Natural killer cell treated with Interleukin-12 subunit alpha and Interleukin-12 subunit beta and Interleukin-15 and Interleukin-18, amount 100 ng/mL, for 72 hours (primary cell): ENCODE results near the gene STT3B. TPM values are rescaled to one million over a fixed set of nuclear protein-coding genes. Genes with fewer than 3 reads are reported as not detected.

Experiments
- ATAC-seq, 2 donors: fragments of 150-1000 bp; cut with Tn5 transposase in 1 of 2; sonication (Bioruptor Pico), chemical (Tn5 transposase) in 1 of 2; 2 replicates each; pipeline ENCODE4 v1.10.0; 2021
- DNase-seq: peaks from one replicate; pipeline ENCODE4 v3.0.0; 2022; ENCODE audit warnings: low spot score
- H3K27ac Mint-ChIP-seq, 2 donors: 1 replicate in 1 of 2; 2 replicates in 1 of 2; pipeline ENCODE4 v1.8.0; 2022; ENCODE audit warnings: mixed read lengths in 2 of 2, mild to moderate bottlenecking in 1 of 2, moderate library complexity in 1 of 2
- H3K27me3 Mint-ChIP-seq, 2 donors: 1 replicate in 1 of 2; 2 replicates in 1 of 2; pipeline ENCODE4 v1.8.0; 2022; ENCODE audit warnings: mixed read lengths in 2 of 2
- H3K36me3 Mint-ChIP-seq: one replicate; pipeline ENCODE4 v1.8.0; 2022; ENCODE audit warnings: mixed read lengths
- H3K4me1 Mint-ChIP-seq, 2 donors: 1 replicate in 1 of 2; 2 replicates in 1 of 2; pipeline ENCODE4 v1.8.0; 2022; ENCODE audit warnings: low read depth in 2 of 2, mixed read lengths in 2 of 2, mild to moderate bottlenecking in 1 of 2
- H3K4me3 Mint-ChIP-seq: one replicate; pipeline ENCODE4 v1.8.0; 2022; ENCODE audit warnings: mixed read lengths
- H3K9me3 Mint-ChIP-seq: 2 replicates; pipeline ENCODE4 v1.8.0; 2022; ENCODE audit warnings: mixed read lengths
- total RNA-seq, 2 donors: library from RNA; stranded (reverse); gene quantifications; one replicate each; pipeline ENCODE4 v1.2.3, GENCODE V29; 2022

The STT3B gene
- total RNA-seq, 2 donors from 2014 or later = 131 to 160 TPM

- peaks cover 2% of the 10 kb centered on the region for H3K9me3 Mint-ChIP-seq
- H3K4me1 Mint-ChIP-seq = peaks cover 42% of the 10 kb centered on the region in 2 donors
- H3K36me3 Mint-ChIP-seq = peaks cover 15% of the 10 kb centered on the region
- H3K27me3 Mint-ChIP-seq = no peaks in the 10 kb centered on the region
- ATAC-seq = no peak
- DNase-seq = no peak
- H3K27ac Mint-ChIP-seq = peak overlapping the region in 1 of 2 donors; percentile 4
- H3K4me3 Mint-ChIP-seq = no peak overlapping the region
Observed at GRCh38 chr3:31610700-31611275, 78.1 kb downstream of the STT3B start.

GRCh38 chr3:31613177-31613576 lies 80.5 kb downstream of the STT3B start:
- Mint-ChIP-seq H3K4me3 (no peak overlapping the region), H3K9me3 (no peaks in the 10 kb centered on the region), H3K27ac (peak overlapping the region in 1 of 2 donors; percentile 61), H3K27me3 (no peaks in the 10 kb centered on the region), H3K36me3 (no peaks in the 10 kb centered on the region), H3K4me1 (peaks cover 35 to 37% of the 10 kb centered on the region in 2 donors)
- ATAC-seq = no peak
- DNase-seq = no peak

- Mint-ChIP-seq H3K9me3 (no peaks in the 10 kb centered on the region), H3K4me1 (peaks cover 31 to 32% of the 10 kb centered on the region in 2 donors), H3K36me3 (no peaks in the 10 kb centered on the region), H3K27ac (peak overlapping the region in 1 of 2 donors; percentile 61), H3K4me3 (no peak overlapping the region), H3K27me3 (no peaks in the 10 kb centered on the region)
- DNase-seq (no peak), ATAC-seq (no peak)
Observed at GRCh38 chr3:31613654-31614053, 80.9 kb downstream of the STT3B start.

GRCh38 chr3:31614162-31614921 lies 81.6 kb downstream of the STT3B start:
- no peaks in the 10 kb centered on the region for H3K27me3 Mint-ChIP-seq
- H3K9me3 Mint-ChIP-seq = no peaks in the 10 kb centered on the region
- ATAC-seq = no peak
- H3K36me3 Mint-ChIP-seq = no peaks in the 10 kb centered on the region
- no peak overlapping the region for H3K4me3 Mint-ChIP-seq
- peaks cover 26 to 28% of the 10 kb centered on the region in 2 donors for H3K4me1 Mint-ChIP-seq
- DNase-seq = no peak
- peak overlapping the region in 1 of 2 donors; percentile 61 for H3K27ac Mint-ChIP-seq

GRCh38 chr3:31615071-31615875 lies 82.5 kb downstream of the STT3B start:
- no peaks in the 10 kb centered on the region for H3K27me3 Mint-ChIP-seq
- no peak overlapping the region for H3K27ac Mint-ChIP-seq
- H3K9me3 Mint-ChIP-seq = no peaks in the 10 kb centered on the region
- peak in 1 of 2 donors; percentile 75 for ATAC-seq
- H3K4me1 Mint-ChIP-seq = peaks cover 24 to 28% of the 10 kb centered on the region in 2 donors
- no peak overlapping the region for H3K4me3 Mint-ChIP-seq
- no peaks in the 10 kb centered on the region for H3K36me3 Mint-ChIP-seq
- no peak for DNase-seq

- H3K27me3 Mint-ChIP-seq = no peaks in the 10 kb centered on the region
- H3K4me1 Mint-ChIP-seq = peaks cover 24 to 31% of the 10 kb centered on the region in 2 donors
- DNase-seq (no peak), ATAC-seq (no peak)
- no peak overlapping the region for H3K27ac Mint-ChIP-seq
- no peak overlapping the region for H3K4me3 Mint-ChIP-seq
- H3K9me3 Mint-ChIP-seq = no peaks in the 10 kb centered on the region
- H3K36me3 Mint-ChIP-seq = peaks cover 8% of the 10 kb centered on the region
Observed at GRCh38 chr3:31616711-31617110, 84.0 kb downstream of the STT3B start.

- no peak for ATAC-seq
- H3K36me3 Mint-ChIP-seq = peaks cover 20% of the 10 kb centered on the region
- H3K27ac Mint-ChIP-seq = peak overlapping the region in 1 of 2 donors; percentile 72
Observed at GRCh38 chr3:31620656-31621055, 87.9 kb downstream of the STT3B start.

GRCh38 chr3:31621314-31621713 lies 88.6 kb downstream of the STT3B start:
- H3K27ac Mint-ChIP-seq = peak overlapping the region in 1 of 2 donors; percentile 72
- H3K4me3 Mint-ChIP-seq = no peak overlapping the region
- peaks cover 25% of the 10 kb centered on the region for H3K36me3 Mint-ChIP-seq
- DNase-seq (no peak), ATAC-seq (no peak)
- peaks cover 19 to 25% of the 10 kb centered on the region in 2 donors for H3K4me1 Mint-ChIP-seq
- H3K9me3 Mint-ChIP-seq = no peaks in the 10 kb centered on the region
- H3K27me3 Mint-ChIP-seq = no peaks in the 10 kb centered on the region

More at GRCh38 chr3:31620656-31621055, 87.9 kb downstream of the STT3B start:
- Mint-ChIP-seq H3K4me1 (peaks cover 23 to 25% of the 10 kb centered on the region in 2 donors), H3K27me3 (no peaks in the 10 kb centered on the region), H3K9me3 (no peaks in the 10 kb centered on the region), H3K4me3 (no peak overlapping the region)
- DNase-seq = no peak

- Mint-ChIP-seq H3K9me3 (no peaks in the 10 kb centered on the region), H3K27ac (no peak overlapping the region), H3K4me1 (peaks cover 16 to 25% of the 10 kb centered on the region in 2 donors), H3K4me3 (no peak overlapping the region), H3K36me3 (peaks cover 34% of the 10 kb centered on the region), H3K27me3 (no peaks in the 10 kb centered on the region)
- DNase-seq (no peak), ATAC-seq (no peak)
Observed at GRCh38 chr3:31622636-31623288, 90.0 kb downstream of the STT3B start.

GRCh38 chr3:31624083-31624709 lies 91.5 kb downstream of the STT3B start:
- Mint-ChIP-seq H3K4me3 (no peak overlapping the region), H3K27me3 (no peaks in the 10 kb centered on the region), H3K9me3 (no peaks in the 10 kb centered on the region), H3K36me3 (peaks cover 34% of the 10 kb centered on the region), H3K4me1 (peaks cover 16 to 25% of the 10 kb centered on the region in 2 donors), H3K27ac (peak overlapping the region; percentile 23 to 59)
- ATAC-seq (no peak), DNase-seq (no peak)

- Mint-ChIP-seq H3K36me3 (peaks cover 37% of the 10 kb centered on the region), H3K27ac (no peak overlapping the region), H3K4me1 (peaks cover 16 to 25% of the 10 kb centered on the region in 2 donors), H3K27me3 (no peaks in the 10 kb centered on the region), H3K9me3 (no peaks in the 10 kb centered on the region), H3K4me3 (no peak overlapping the region)
- no peak for DNase-seq
- no peak for ATAC-seq
Observed at GRCh38 chr3:31625358-31625757, 92.6 kb downstream of the STT3B start.

- no peak for ATAC-seq
- Mint-ChIP-seq H3K27me3 (no peaks in the 10 kb centered on the region), H3K4me1 (peaks cover 4 to 6% of the 10 kb centered on the region in 2 donors), H3K27ac (peak overlapping the region in 1 of 2 donors; percentile 21), H3K9me3 (no peaks in the 10 kb centered on the region), H3K4me3 (no peak overlapping the region), H3K36me3 (peaks cover 31% of the 10 kb centered on the region)
- DNase-seq = no peak
Observed at GRCh38 chr3:31629054-31629453, 96.3 kb downstream of the STT3B start.

GRCh38 chr3:31634476-31634875 lies 101.8 kb downstream of the STT3B start:
- H3K27ac Mint-ChIP-seq = peak overlapping the region; percentile 47 to 49
- H3K4me1 Mint-ChIP-seq = peaks cover 21 to 36% of the 10 kb centered on the region in 2 donors
- H3K9me3 Mint-ChIP-seq = no peaks in the 10 kb centered on the region
- ATAC-seq = no peak
- no peak overlapping the region for H3K4me3 Mint-ChIP-seq
- H3K27me3 Mint-ChIP-seq = no peaks in the 10 kb centered on the region
- H3K36me3 Mint-ChIP-seq = peaks cover 19% of the 10 kb centered on the region
- DNase-seq = no peak
